Measurements from ENCODE around the gene LENG8.

GRCh38 chr19:54489766-54490165 lies 40.8 kb downstream of the LENG8 start:
- TF ChIP-seq POLR2A (IDR thresholded peaks at IDR 0.05), result no peak
- TF ChIP-seq CTCF (IDR thresholded peaks at IDR 0.05), result no peak
